ENCODE measurements around the gene RRP1.

RRP1 gene

DNA sequence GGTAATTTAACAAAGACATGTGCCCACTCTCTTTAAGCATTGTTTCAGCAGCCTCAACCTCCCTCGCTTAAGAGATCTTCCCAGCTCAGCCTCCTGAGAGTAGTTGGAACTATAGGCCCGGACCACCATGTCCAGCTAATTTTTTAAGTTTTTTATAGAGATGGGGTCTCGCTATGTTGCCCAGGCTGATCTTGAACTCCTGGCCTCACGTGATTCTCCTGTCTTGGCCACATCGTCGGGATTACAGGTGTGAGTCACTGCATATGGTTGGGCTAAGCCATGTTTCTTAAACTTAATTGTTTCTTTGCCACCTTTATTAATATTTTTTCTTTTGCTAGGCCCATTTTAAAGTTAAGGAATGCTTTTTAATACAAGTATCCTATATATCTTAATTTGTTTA is 57.1 kb downstream of the RRP1 start:
- TF ChIP-seq, protein P1, sequence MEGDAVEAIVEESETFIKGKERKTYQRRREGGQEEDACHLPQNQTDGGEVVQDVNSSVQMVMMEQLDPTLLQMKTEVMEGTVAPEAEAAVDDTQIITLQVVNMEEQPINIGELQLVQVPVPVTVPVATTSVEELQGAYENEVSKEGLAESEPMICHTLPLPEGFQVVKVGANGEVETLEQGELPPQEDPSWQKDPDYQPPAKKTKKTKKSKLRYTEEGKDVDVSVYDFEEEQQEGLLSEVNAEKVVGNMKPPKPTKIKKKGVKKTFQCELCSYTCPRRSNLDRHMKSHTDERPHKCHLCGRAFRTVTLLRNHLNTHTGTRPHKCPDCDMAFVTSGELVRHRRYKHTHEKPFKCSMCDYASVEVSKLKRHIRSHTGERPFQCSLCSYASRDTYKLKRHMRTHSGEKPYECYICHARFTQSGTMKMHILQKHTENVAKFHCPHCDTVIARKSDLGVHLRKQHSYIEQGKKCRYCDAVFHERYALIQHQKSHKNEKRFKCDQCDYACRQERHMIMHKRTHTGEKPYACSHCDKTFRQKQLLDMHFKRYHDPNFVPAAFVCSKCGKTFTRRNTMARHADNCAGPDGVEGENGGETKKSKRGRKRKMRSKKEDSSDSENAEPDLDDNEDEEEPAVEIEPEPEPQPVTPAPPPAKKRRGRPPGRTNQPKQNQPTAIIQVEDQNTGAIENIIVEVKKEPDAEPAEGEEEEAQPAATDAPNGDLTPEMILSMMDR (IDR thresholded peaks at IDR 0.05; ENCODE audit: unreplicated experiment in 3 of 3), result no peak
- Mint-ChIP-seq H3K4me3 (no peak overlapping the region), H3K27me3 (ENCODE audit: low read depth) (peaks cover 11% of the 10 kb centered on the region), H3K27ac (no peak overlapping the region), H3K9me3 (peaks cover 4% of the 10 kb centered on the region), H3K4me1 (no peaks in the 10 kb centered on the region), H3K36me3 (ENCODE audit: low read depth) (no peaks in the 10 kb centered on the region)

DNA sequence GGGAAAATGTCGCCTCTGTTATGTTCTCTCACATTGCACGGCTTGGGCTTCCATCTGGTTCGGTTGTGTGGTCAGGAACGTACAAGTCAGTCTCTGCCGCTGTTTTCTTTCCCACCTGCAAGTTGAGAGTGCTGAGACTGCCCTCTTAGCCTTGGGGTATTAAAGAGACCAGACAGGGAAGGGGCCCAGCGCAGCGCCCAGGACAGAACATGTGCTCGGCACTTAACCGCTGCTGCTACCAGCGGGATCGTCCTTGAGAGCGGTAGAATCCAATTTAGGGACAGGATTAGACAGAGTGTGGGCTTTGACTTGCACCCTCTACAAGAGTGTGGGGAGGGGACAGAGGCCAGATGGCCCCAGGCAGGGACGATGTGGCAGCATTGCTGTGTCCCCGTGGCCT is 57.9 kb downstream of the RRP1 start:
- TF ChIP-seq, protein P1 (IDR thresholded peaks at IDR 0.05; ENCODE audit: unreplicated experiment in 3 of 3), result no peak
- H3K9me3 Mint-ChIP-seq, result peaks cover 4% of the 10 kb centered on the region

DNA sequence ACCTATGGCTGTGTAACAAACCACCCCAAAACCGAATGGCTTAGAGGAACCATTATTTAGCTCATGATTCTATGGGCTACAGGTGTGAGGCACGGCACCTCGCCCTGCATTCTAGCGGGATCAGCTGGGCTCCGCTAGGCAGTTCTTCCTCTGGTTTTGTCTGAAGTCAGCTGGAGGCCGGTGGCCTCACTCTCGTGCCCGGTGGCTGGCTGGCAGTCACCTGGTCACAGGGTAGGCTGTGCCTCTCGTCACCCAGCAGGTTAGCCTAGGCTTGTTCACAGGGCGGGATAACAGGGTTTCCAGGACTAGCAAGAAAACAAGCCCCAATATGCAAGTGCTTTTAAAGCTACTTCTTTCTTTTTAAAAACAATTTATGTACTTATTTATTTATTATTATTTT is 59.4 kb downstream of the RRP1 start:
- no peak overlapping the region for H3K4me3 Mint-ChIP-seq
- H3K9me3 Mint-ChIP-seq, result peaks cover 8% of the 10 kb centered on the region
- H3K36me3 Mint-ChIP-seq (ENCODE audit: low read depth), result no peaks in the 10 kb centered on the region
- H3K4me1 Mint-ChIP-seq, result no peaks in the 10 kb centered on the region
- H3K27ac Mint-ChIP-seq, result no peak overlapping the region
- H3K27me3 Mint-ChIP-seq (ENCODE audit: low read depth), result peaks cover 18% of the 10 kb centered on the region
- TF ChIP-seq, protein P1 (IDR thresholded peaks at IDR 0.05; ENCODE audit: unreplicated experiment in 3 of 3), result no peak

More for the DNA sequence above, 57.9 kb downstream of the RRP1 start:
- H3K4me3 Mint-ChIP-seq, result no peak overlapping the region
- H3K36me3 Mint-ChIP-seq (ENCODE audit: low read depth), result no peaks in the 10 kb centered on the region
- H3K27ac Mint-ChIP-seq, result no peak overlapping the region
- no peaks in the 10 kb centered on the region for H3K4me1 Mint-ChIP-seq
- peaks cover 11% of the 10 kb centered on the region for H3K27me3 Mint-ChIP-seq (ENCODE audit: low read depth)

DNA sequence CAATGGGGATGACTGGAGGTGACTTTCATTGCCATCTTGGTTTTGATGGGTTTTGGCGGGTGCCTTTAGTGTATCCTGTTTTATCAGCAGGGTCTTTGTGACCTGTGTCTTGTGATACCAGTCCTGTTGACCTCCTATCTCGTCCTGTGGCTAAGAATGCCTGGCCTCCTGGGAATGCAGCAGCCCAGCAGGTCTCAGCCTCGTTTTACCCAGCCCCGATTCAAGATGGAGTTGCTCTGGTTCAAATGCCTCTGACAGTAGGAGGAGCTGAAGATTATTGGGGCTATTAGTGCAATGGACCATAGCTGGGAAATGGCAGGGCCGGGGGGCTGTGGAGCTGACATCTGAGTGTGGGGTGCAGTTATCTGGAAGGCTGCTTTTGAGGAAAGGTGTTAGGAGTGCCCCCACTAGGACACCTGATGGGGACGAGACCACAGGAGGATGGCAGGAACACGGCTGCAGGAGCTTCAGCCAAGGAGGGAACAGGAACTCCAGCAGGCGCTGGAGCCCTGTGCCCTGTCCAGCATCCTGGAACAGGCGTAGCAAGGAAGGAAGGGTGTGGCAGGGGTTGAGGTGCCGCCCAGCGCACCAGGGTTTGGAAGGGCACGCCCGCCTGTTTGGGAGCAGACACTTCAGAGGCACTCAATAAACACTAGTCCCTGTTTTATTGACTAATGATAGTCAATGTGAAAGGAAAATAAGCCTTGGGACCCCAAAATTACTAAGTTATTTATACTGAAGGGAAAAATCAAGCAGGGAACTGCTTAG is 60.3 kb downstream of the RRP1 start:
- Mint-ChIP-seq H3K9me3 (peaks cover 10% of the 10 kb centered on the region), H3K4me1 (no peaks in the 10 kb centered on the region), H3K27ac (no peak overlapping the region), H3K36me3 (ENCODE audit: low read depth) (no peaks in the 10 kb centered on the region), H3K4me3 (no peak overlapping the region), H3K27me3 (ENCODE audit: low read depth) (peaks cover 21% of the 10 kb centered on the region)
- TF ChIP-seq, protein P1 (IDR thresholded peaks at IDR 0.05; ENCODE audit: unreplicated experiment in 3 of 3), result no peak

DNA sequence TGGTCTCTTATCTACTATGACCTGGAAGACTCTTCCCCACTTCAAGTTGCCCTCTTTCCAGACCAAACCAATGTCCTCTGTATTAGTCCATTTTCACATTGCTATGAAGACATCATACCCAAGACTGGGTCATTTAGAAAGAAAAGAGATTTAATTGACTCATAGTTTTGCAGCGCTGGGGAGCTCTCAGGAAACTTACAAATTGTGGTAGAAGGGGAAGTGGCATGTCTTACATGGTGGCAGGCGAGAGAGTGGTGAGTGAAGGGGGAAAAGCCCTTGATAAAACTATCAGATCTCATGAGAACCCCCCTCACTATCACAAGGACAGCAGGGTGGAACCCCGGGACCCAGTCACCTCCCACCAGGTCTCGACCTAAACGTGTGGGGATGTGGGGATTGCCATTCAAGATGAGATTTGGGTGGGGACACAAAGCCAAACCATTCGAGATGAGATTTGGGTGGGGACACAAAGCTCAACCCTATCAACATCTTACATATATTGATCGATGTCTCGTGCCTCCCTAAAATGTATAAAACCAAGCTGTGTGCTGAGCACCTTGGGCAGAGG is 61.4 kb downstream of the RRP1 start:
- Mint-ChIP-seq H3K36me3 (ENCODE audit: low read depth) (no peaks in the 10 kb centered on the region), H3K9me3 (peaks cover 8% of the 10 kb centered on the region), H3K4me3 (no peak overlapping the region), H3K27ac (no peak overlapping the region), H3K4me1 (no peaks in the 10 kb centered on the region), H3K27me3 (ENCODE audit: low read depth) (peaks cover 21% of the 10 kb centered on the region)
- TF ChIP-seq, protein P1 (IDR thresholded peaks at IDR 0.05; ENCODE audit: unreplicated experiment in 3 of 3), result no peak

DNA sequence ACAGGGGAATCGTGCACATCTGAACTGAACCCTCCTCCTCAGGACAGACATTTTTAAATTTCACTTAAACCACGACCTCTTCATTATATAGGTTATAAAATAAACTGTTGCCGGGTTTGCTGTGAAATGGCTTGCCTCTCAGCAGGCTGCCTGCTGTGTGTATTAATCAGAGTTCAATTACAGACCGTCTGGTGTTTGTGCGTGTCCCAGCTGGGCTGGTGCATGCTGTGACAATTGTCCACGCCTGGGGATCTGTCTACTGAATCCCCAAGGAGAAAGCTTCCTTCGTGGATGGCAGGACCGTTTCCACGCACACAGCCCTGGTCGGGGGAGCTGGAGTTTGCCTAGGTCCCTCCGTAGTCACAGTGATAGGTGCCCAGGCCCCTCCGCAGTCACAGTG is 62.2 kb downstream of the RRP1 start:
- no peaks in the 10 kb centered on the region for H3K36me3 Mint-ChIP-seq (ENCODE audit: low read depth)
- no peaks in the 10 kb centered on the region for H3K4me1 Mint-ChIP-seq
- peaks cover 21% of the 10 kb centered on the region for H3K27me3 Mint-ChIP-seq (ENCODE audit: low read depth)
- H3K27ac Mint-ChIP-seq, result no peak overlapping the region
- H3K9me3 Mint-ChIP-seq, result peaks cover 8% of the 10 kb centered on the region
- TF ChIP-seq, protein P1 (IDR thresholded peaks at IDR 0.05; ENCODE audit: unreplicated experiment in 3 of 3), result no peak
- no peak overlapping the region for H3K4me3 Mint-ChIP-seq
